GM12878 (cell line): ENCODE measurements around the gene PCDHGA7. TPM values are rescaled to one million over a fixed set of nuclear protein-coding genes. Genes with fewer than 3 reads are reported as not detected.
"Not testable (repeated sequence)": the region's sequence is repeated elsewhere in the genome, so short reads cannot be mapped to it uniquely, and the experiment has no call there.

Source experiments
- ATAC-seq: fragments of 200-7000 bp; cut with Tn5 transposase; 3 replicates; pipeline ENCODE4 v1.9.1; 2020; ENCODE audit warnings: mild to moderate bottlenecking, moderate library complexity
- BruUV-seq: library from RNA; stranded (reverse); fragments of 400-500 nt; replicated peaks from 2 replicates; lab custom pipeline; 2021; lab: Mats Ljungman, UMichigan
- CTCF ChIA-PET: fragments of 300-600 bp; sonication (Branson Sonifier 250); formaldehyde crosslinking; extraction: SDS; loops from one replicate; lab custom pipeline; 2021; ENCODE audit warnings: inconsistent platforms; lab: Yijun Ruan, JAX
- POLR2A ChIA-PET: fragments of 350-600 bp; formaldehyde crosslinking; extraction: SDS; loops from one replicate; lab custom pipeline; 2021; ENCODE audit warnings: inconsistent platforms; lab: Charles Lee
- RAD21 ChIA-PET: fragments of 300-600 bp; sonication (Branson Sonifier 250); formaldehyde crosslinking; loops from one replicate; lab custom pipeline; 2023; ENCODE audit warnings: antibody characterized with exemption; ENCODE audit not compliant: unreplicated experiment; lab: Charles Lee
- SMC1A ChIA-PET: fragments of 300-600 bp; sonication (Branson Sonifier 250); formaldehyde crosslinking; loops from one replicate; lab custom pipeline; 2023; ENCODE audit not compliant: unreplicated experiment, uncharacterized antibody; lab: Charles Lee
- DNase-seq: peaks from one replicate; pipeline ENCODE4 v3.0.0-alpha.2; 2011; ENCODE audit warnings: low read depth, low spot score
- FAIRE-seq: peaks from 3 replicates; lab custom pipeline; 2011; peaks lifted over from hg19 to GRCh38; lab: Jason Lieb, UNC
- H2AFZ ChIP-seq: 2 replicates; pipeline ENCODE4 v1.6.0; 2011; ENCODE audit warnings: low read depth, low read length, control low read depth; ENCODE audit not compliant: control insufficient read depth
- H3K27ac ChIP-seq: 2 replicates; pipeline ENCODE4 v1.5.1; 2011; ENCODE audit warnings: control low read depth; ENCODE audit not compliant: control insufficient read depth, insufficient read depth
- H3K27me3 ChIP-seq, 2 experiments: replicated peaks in 1 of 2; 2 replicates each; pipeline versions ENCODE4 v1.6.0 to v1.6.1; 2011; ENCODE audit warnings: low read length in 1 of 2; ENCODE audit not compliant: control insufficient read depth in 2 of 2, insufficient read depth in 2 of 2
- H3K36me3 ChIP-seq, 2 experiments: 2 replicates each; pipeline ENCODE4 v1.5.1; 2011; ENCODE audit warnings: low read length in 1 of 2; ENCODE audit not compliant: control insufficient read depth in 2 of 2, insufficient read depth in 2 of 2
- H3K4me1 ChIP-seq: 2 replicates; pipeline ENCODE4 v1.6.1; 2011; ENCODE audit warnings: mild to moderate bottlenecking, low read length, moderate library complexity, mixed read lengths; ENCODE audit not compliant: control insufficient read depth, insufficient read depth
- H3K4me2 ChIP-seq: 2 replicates; pipeline ENCODE4 v1.6.0; 2011; ENCODE audit warnings: control low read depth; ENCODE audit not compliant: control insufficient read depth, insufficient read depth
- H3K4me3 ChIP-seq: fragments of 200-600 bp; sonication (generic); 2 replicates; pipeline ENCODE4 v1.5.1; 2016
- H3K79me2 ChIP-seq: 2 replicates; pipeline ENCODE4 v1.6.0; 2011; ENCODE audit warnings: low read length; ENCODE audit not compliant: control insufficient read depth, insufficient read depth
- H3K9ac ChIP-seq: 2 replicates; pipeline ENCODE4 v1.8.0; 2011; ENCODE audit warnings: low read length, control low read depth, mixed read lengths; ENCODE audit not compliant: control insufficient read depth, insufficient read depth
- H3K9me3 ChIP-seq: replicated peaks from 3 replicates; pipeline ENCODE4 v1.5.1; 2011; ENCODE audit warnings: mild to moderate bottlenecking, low read length; ENCODE audit not compliant: control insufficient read depth, insufficient read depth
- H4K20me1 ChIP-seq: 2 replicates; pipeline ENCODE4 v1.6.0; 2011; ENCODE audit not compliant: control insufficient read depth, insufficient read depth
- BMI1 ChIP-seq: fragments of 450-650 bp; IDR thresholded peaks from 2 replicates; pipeline ENCODE4 v1.6.1; 2016; ENCODE audit warnings: mild to moderate bottlenecking, moderate library complexity, borderline replicate concordance
- CBX3 ChIP-seq: fragments of 200-600 bp; sonication (generic); IDR thresholded peaks from 2 replicates; pipeline ENCODE4 v1.6.1; 2016; ENCODE audit warnings: low read depth, borderline replicate concordance
- CTCF ChIP-seq, 3 experiments: IDR thresholded peaks in 2 of 3; conservative IDR thresholded peaks in 1 of 3; 2 replicates each; pipeline ENCODE4 v1.5.1; 2011; ENCODE audit warnings: low read depth in 3 of 3, low read length in 3 of 3, mild to moderate bottlenecking in 3 of 3, control low read depth in 2 of 3, moderate library complexity in 2 of 3, inconsistent platforms in 1 of 3, mixed read lengths in 1 of 3; ENCODE audit not compliant: control insufficient read depth in 2 of 3, insufficient read depth in 1 of 3; ENCODE audit errors: extremely low read depth in 1 of 3
- IKZF1 ChIP-seq: fragments of 450-650 bp; conservative IDR thresholded peaks from 2 replicates; pipeline ENCODE4 v1.6.1; 2017; ENCODE audit warnings: antibody characterized with exemption, mild to moderate bottlenecking
- IRF4 ChIP-seq: IDR thresholded peaks from 2 replicates; pipeline ENCODE4 v1.6.1; 2011; ENCODE audit warnings: low read depth, low read length
- MEF2B ChIP-seq: fragments of 450-650 bp; IDR thresholded peaks from 2 replicates; pipeline ENCODE4 v1.6.1; 2018; ENCODE audit warnings: mild to moderate bottlenecking, moderate library complexity; ENCODE audit not compliant: partially characterized antibody, poor library complexity, severe bottlenecking
- NFYA ChIP-seq: IDR thresholded peaks from 2 replicates; pipeline ENCODE4 v1.6.1; 2011; ENCODE audit warnings: low read depth, mild to moderate bottlenecking, low read length, improper control_type of control experiment, borderline replicate concordance
- RAD21 ChIP-seq: IDR thresholded peaks from 2 replicates; pipeline ENCODE4 v1.6.1; 2011; ENCODE audit warnings: mild to moderate bottlenecking, low read depth, low read length, moderate library complexity; ENCODE audit not compliant: insufficient read depth
- RUNX3 ChIP-seq: IDR thresholded peaks from 2 replicates; pipeline ENCODE4 v1.6.1; 2012; ENCODE audit warnings: low read length, inconsistent platforms
- SPI1 ChIP-seq: IDR thresholded peaks from 2 replicates; pipeline ENCODE4 v1.6.1; 2011; ENCODE audit warnings: low read depth, mild to moderate bottlenecking, low read length, moderate library complexity, borderline replicate concordance; ENCODE audit not compliant: insufficient read depth
- TBL1XR1 ChIP-seq: IDR thresholded peaks from 2 replicates; pipeline ENCODE4 v1.6.1; 2012; ENCODE audit warnings: low read depth, low read length, improper control_type of control experiment
- YBX1 ChIP-seq: fragments of 450-650 bp; IDR thresholded peaks from 2 replicates; pipeline ENCODE4 v1.6.1; 2016; ENCODE audit warnings: antibody characterized with exemption
- WGBS: methylation state at CpG from one replicate; pipeline ENCODE4 v1.1.6; 2016; ENCODE audit warnings: low lambda C conversion rate; ENCODE audit not compliant: insufficient replicate concordance, insufficient coverage; ENCODE audit errors: missing lambda C conversion rate; 5-methylcytosine and 5-hydroxymethylcytosine counted together
- in situ Hi-C: fragments of 300-500 bp; cut with MboI; formaldehyde crosslinking; loops from 9 replicates; pipeline ENCODE4 v1.14.3; 2018; ENCODE audit warnings: mixed read lengths
- intact Hi-C: fragments of 100-400 bp; cut with micrococcal nuclease; formaldehyde crosslinking; loops from one replicate; pipeline ENCODE4 v1.14.2; 2022; ENCODE audit not compliant: unreplicated experiment
- polyA plus RNA-seq, 11 experiments: library from polyadenylated mRNA; depleted of rRNA in 4 of 11; unstranded in 6 of 11; stranded (reverse) in 5 of 11; fragments of >200 nt; fragmentation: Nextera tagmentation in 4 of 11; fragmentation: Illumina TruSeq in 1 of 11; extraction: Ambion mirVana in 4 of 11; extraction: Trizol in 1 of 11; gene quantifications; 1 replicate in 1 of 11; 2 replicates in 10 of 11; pipeline versions ENCODE4 v1.2.1 to v1.2.3, GENCODE V29; 2011 to 2016; ENCODE audit warnings: inconsistent platforms in 2 of 11, missing spikeins in 2 of 11, low read depth in 1 of 11
- total RNA-seq, 4 experiments: library from RNA; depleted of rRNA in 3 of 4; stranded (reverse); fragments of >200 nt in 3 of 4; fragmentation: Illumina TruSeq in 1 of 4; extraction: Trizol in 1 of 4; gene quantifications; 2 replicates each; pipeline versions ENCODE4 v1.2.1 to v1.2.3, GENCODE V29; 2013 to 2021

Gene PCDHGA7
- total and polyA plus RNA-seq, 10 of the 15 experiments (the other 5 are each of a cell fraction or from before 2014, with no cell fraction given), result 0.01 to 0.18 (median 0.08) TPM; not detected in 3

DNA sequence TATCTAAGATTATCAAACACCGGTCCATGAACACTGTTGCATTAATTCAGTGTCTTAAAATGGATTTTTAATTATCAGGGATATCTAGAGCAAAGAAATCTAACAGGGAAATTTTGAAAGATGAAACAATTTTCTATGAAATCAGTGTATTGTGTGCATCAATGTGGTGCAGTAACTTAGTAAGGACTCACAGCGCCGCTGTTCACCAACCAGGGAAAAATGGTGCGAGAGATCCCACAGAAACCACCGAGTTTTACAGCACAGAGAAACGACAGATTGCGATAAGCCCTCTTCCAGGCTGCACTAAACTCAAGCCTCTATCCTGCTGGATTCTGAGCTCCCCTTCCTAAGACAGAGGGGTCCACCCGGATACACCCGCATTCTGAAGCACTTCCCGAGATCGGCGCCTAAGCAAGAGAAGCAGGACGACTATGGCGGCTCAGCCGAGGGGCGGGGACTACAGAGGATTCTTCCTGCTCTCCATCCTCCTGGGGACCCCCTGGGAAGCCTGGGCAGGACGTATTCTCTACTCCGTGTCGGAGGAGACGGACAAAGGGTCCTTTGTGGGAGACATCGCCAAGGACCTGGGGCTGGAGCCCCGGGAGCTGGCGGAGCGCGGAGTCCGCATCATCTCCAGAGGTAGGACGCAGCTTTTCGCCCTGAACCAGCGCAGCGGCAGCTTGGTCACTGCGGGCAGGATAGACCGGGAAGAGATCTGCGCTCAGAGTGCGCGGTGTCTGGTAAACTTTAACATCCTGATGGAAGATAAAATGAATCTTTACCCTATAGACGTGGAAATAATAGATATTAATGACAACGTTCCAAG is at the start of gene PCDHGA7 (continued):
- no peak for TF ChIP-seq NFYA
- TF ChIP-seq CBX3, result no peak
- no peak for TF ChIP-seq IKZF1
- TF ChIP-seq IRF4, result no peak
- TF ChIP-seq MEF2B, result no peak
- TF ChIP-seq YBX1, result no peak
- TF ChIP-seq TBL1XR1, result no peak
- no peak for TF ChIP-seq RUNX3
- TF ChIP-seq BMI1, result no peak

DNA sequence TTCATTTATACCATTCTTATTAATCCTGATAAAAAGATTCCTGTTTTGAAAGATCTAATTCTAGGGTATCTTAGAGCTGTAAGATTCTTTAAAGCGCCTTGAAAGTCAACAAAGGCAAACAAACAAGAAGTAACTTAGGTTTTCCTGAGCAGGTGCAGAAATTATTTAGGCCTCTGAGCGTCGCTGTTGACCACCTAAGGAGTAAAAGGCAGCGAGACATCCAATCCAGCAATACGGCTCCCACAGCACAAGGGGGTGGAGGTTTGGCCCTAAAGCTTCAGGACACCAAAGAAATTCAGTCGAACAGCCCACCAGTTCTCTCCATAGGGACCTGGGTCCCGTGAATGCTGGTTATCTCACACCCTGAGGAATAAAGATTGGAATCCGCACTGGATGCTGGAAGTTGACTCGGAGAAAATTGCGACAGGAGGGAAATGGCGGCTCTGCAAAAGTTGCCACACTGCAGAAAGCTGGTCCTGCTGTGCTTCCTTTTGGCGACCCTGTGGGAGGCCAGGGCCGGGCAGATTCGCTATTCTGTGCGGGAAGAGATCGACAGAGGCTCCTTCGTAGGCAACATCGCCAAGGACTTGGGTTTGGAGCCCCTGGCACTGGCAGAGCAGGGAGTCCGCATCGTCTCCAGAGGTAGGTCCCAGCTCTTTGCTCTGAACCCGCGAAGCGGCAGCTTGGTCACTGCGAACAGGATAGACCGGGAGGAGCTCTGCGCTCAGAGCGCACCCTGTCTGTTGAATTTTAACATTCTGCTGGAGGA is 43.8 kb upstream of the PCDHGA7 start, which contains the start of gene PCDHGA2:
TSS of gene PCDHGA2 (plus strand) at position 223 of the 769 bp plus-strand sequence.
- Histone ChIP-seq H3K4me1 (no peaks in the 10 kb centered on the region), H2AFZ (no peak within 1 kb of the TSS), H3K27ac (no peak within 1 kb of the TSS), H3K9ac (no peak within 1 kb of the TSS), H3K36me3 (no peaks in the 10 kb centered on the region), H3K27me3 (no peaks in the 10 kb centered on the region), H4K20me1 (no peaks in the 10 kb centered on the region), H3K9me3 (no peaks in the 10 kb centered on the region; the same call in 1 of the 3 replicates), H3K4me3 (no peak within 1 kb of the TSS), H3K4me2 (no peak within 1 kb of the TSS)
- DNase-seq (no peak), ATAC-seq (peak; percentile 49), FAIRE-seq (no peak)
- SMC1A ChIA-PET, result interaction anchor here (1.3 to 1.6 kb wide), 2 partner anchors 10 to 225 kb away, joined by 3 to 6 read pairs; no protein-coding TSS in a partner anchor
- CTCF ChIA-PET, result interaction anchor here (1.4 to 1.7 kb wide), 2 partner anchors 16 to 18 kb away, joined by 5 read pairs; partner anchors contain the start of gene TAF7
- in situ Hi-C loops, result no loop called here
- RAD21 ChIA-PET, result interaction anchor here (0.7 kb wide), 1 partner anchor 225 kb away, joined by 3 read pairs; no protein-coding TSS in a partner anchor
- 42% methylated on average over 27 of the region's 27 CpGs for WGBS
- POLR2A ChIA-PET, result no interaction called here
- TF ChIP-seq SPI1 (no peak), CTCF (IDR thresholded peaks at IDR 0.05 in 2 of 3, conservative IDR thresholded peaks at IDR 0.05 in 1 of 3; ENCODE audit: control insufficient read depth in 2 of 3, extremely low read depth in 1 of 3, insufficient read depth in 1 of 3, low read depth in 3 of 3, low read length in 3 of 3) (peak; percentile 16 to 46 (median 40); a peak in 5 of 6 replicates), RAD21 (peak; percentile 42)
- TF ChIP-seq, all 136 proteins: peak for 2
- no peaks in the 10 kb centered on the region for H3K79me2 ChIP-seq
- no TSS peak for BruUV-seq
- intact Hi-C loops, result no loop called here

- H3K27ac ChIP-seq, H3K4me2 ChIP-seq, H3K9ac ChIP-seq, H3K4me1 ChIP-seq, CTCF ChIA-PET, H4K20me1 ChIP-seq, H3K79me2 ChIP-seq, H3K4me3 ChIP-seq, SMC1A ChIA-PET, ATAC-seq, H3K27me3 ChIP-seq, BruUV-seq, H2AFZ ChIP-seq, H3K36me3 ChIP-seq, POLR2A ChIA-PET, RAD21 ChIA-PET, in situ Hi-C loops, H3K9me3 ChIP-seq, FAIRE-seq, DNase-seq, intact Hi-C loops: not testable (repeated sequence)
- WGBS, result 77% methylated on average over 36 of the region's 45 CpGs
Measured at GRCh38 chr5:141340781-141341354, 41.7 kb upstream of the PCDHGA7 start.
